Testis (tissue), 3 donors: ENCODE measurements around the gene RSRC2. TPM values are rescaled to one million over a fixed set of nuclear protein-coding genes. Genes with fewer than 3 reads are reported as not detected.
"Not testable (repeated sequence)": the region's sequence is repeated elsewhere in the genome, so short reads cannot be mapped to it uniquely, and the experiment has no call there.

Experiments used
- DNase-seq: peaks from one replicate; pipeline ENCODE4 v3.0.0-alpha.2; 2019
- H3K27ac ChIP-seq, 2 donors: fragments of 200-600 bp; sonication (generic); one replicate each; pipeline ENCODE4 v1.5.1; 2019
- H3K27me3 ChIP-seq: fragments of 200-600 bp; sonication (generic); one replicate; pipeline ENCODE4 v1.5.1; 2019
- H3K36me3 ChIP-seq: fragments of 200-600 bp; sonication (generic); one replicate; pipeline ENCODE4 v1.5.1; 2017; ENCODE audit warnings: low read depth; ENCODE audit errors: missing control alignments
- H3K4me1 ChIP-seq: fragments of 200-600 bp; sonication (generic); one replicate; pipeline ENCODE4 v1.5.1; 2019
- H3K4me3 ChIP-seq, 2 donors: fragments of 200-600 bp; sonication (generic); one replicate each; pipeline ENCODE4 v1.5.1; 2017 to 2019
- H3K9me3 ChIP-seq: fragments of 200-600 bp; sonication (generic); one replicate; pipeline ENCODE4 v1.5.1; 2017
- POLR2A ChIP-seq: fragments of 450-650 bp; IDR thresholded peaks from one replicate; pipeline ENCODE4 v1.6.1; 2017; ENCODE audit warnings: antibody characterized with exemption, mild to moderate bottlenecking, moderate library complexity
- WGBS, 2 donors: methylation state at CpG; one replicate each; pipeline ENCODE4 v1.1.5; 2018; 5-methylcytosine and 5-hydroxymethylcytosine counted together
- intact Hi-C: fragments of 100-400 bp; cut with DNase I; formaldehyde crosslinking; loops from one replicate; pipeline ENCODE4 v1.15.1; 2023; ENCODE audit warnings: low total_unique reads
- polyA plus RNA-seq: library from polyadenylated mRNA; stranded (reverse); fragments of 350-450 nt; fragmentation: Illumina TruSeq; extraction: RNeasy Lipid Tissue Mini Kit (QIAGEN cat#74804); gene quantifications from one replicate; pipeline ENCODE4 v1.2.3, GENCODE V29; 2014; ENCODE audit warnings: low read depth, low replicate concordance; ENCODE audit not compliant: insufficient read depth
- total RNA-seq, 2 donors: library from RNA; depleted of rRNA; stranded (reverse); fragments of >200 nt; gene quantifications; one replicate each; pipeline ENCODE4 v1.2.3, GENCODE V29; 2016
- TF ChIP-seq, protein P1 (sequence below), 3 experiments: fragments of 450-650 bp in 2 of 3; fragments of 200-600 bp in 1 of 3; sonication (generic) in 1 of 3; IDR thresholded peaks; one replicate each; pipeline ENCODE4 v1.5.1; 2016 to 2019; ENCODE audit warnings: antibody characterized with exemption in 3 of 3, mild to moderate bottlenecking in 2 of 3, moderate library complexity in 1 of 3

The RSRC2 gene
- total and polyA plus RNA-seq, 3 donors from 2014 or later: 50.7 to 133 (median 93.1) TPM

DNA sequence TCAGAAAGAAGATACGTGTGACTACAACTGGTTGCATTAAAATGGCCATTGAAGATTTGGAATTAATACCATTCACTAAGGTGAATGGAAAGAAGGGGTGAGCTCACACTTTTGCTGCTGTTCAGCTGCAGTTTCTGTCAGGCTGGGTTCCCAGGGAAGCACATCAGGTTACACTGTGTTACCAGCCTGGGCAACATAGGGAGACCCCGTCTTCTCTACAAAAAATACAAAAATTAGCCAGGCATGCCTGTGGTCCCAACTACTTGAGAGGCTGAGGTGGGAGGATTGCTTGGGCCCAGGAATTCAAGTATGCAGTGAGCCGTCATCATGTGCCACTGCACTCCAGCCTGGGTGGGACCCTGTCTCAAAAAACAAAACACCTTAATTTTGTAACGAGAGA, 13.1 kb downstream of the RSRC2 start:
- intact Hi-C loops: no loop called here
- Histone ChIP-seq H3K27ac (no peak overlapping the region), H3K9me3 (no peaks in the 10 kb centered on the region), H3K4me1 (no peaks in the 10 kb centered on the region), H3K27me3 (no peaks in the 10 kb centered on the region), H3K4me3 (no peak overlapping the region), H3K36me3 (no peaks in the 10 kb centered on the region)
- no peak for DNase-seq
- 91 to 96% methylated on average over 4 of the region's 4 CpGs for WGBS, 2 donors
- TF ChIP-seq POLR2A: no peak
- TF ChIP-seq, protein P1, sequence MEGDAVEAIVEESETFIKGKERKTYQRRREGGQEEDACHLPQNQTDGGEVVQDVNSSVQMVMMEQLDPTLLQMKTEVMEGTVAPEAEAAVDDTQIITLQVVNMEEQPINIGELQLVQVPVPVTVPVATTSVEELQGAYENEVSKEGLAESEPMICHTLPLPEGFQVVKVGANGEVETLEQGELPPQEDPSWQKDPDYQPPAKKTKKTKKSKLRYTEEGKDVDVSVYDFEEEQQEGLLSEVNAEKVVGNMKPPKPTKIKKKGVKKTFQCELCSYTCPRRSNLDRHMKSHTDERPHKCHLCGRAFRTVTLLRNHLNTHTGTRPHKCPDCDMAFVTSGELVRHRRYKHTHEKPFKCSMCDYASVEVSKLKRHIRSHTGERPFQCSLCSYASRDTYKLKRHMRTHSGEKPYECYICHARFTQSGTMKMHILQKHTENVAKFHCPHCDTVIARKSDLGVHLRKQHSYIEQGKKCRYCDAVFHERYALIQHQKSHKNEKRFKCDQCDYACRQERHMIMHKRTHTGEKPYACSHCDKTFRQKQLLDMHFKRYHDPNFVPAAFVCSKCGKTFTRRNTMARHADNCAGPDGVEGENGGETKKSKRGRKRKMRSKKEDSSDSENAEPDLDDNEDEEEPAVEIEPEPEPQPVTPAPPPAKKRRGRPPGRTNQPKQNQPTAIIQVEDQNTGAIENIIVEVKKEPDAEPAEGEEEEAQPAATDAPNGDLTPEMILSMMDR (IDR thresholded peaks at IDR 0.05): no peak

DNA sequence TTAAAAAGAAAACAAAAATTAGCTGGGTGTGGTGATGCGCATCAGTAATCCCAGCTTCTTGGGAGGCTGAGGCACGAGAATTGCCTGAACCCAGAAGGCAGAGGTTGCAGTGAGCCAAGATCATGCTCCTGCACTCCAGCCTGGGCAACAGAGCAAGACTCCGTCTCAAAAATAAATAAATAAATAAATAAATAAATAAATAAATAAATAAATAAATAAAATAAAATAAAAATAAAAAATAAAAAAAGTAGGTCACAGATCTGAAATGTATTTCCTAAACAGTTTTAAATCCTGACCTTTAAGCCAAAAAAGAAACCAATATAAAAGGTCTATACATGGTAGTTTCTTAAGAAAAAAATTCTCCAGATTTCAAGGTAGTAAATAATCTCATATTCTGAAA, 13.7 kb downstream of the RSRC2 start:
- H3K4me1 ChIP-seq, H3K27me3 ChIP-seq, H3K27ac ChIP-seq, H3K4me3 ChIP-seq, H3K36me3 ChIP-seq, DNase-seq, intact Hi-C loops, H3K9me3 ChIP-seq: not testable (repeated sequence)
- 85 to 91% methylated on average over 3 of the region's 3 CpGs for whole genome bisulfite sequencing, 2 donors

DNA sequence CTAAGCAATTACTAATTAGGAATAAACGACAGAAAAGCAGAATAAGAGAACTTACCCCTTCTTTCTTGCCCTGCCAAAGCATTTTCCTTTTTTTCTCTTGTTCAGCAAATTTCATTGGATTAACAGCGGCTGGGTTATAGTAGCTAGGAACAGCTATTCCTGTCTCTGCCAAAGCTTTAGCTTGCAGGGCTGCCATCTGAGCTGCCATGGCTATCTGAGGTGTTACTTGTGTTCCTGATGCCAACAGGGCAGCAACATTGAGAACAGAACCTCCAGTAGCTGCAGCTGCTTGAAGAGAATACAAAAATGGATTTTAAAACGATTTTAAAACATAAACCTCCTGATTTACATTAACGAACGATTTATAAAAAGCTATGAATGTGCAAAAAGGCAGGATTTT, 18.6 kb downstream of the RSRC2 start:
- no peak overlapping the region for H3K27ac ChIP-seq
- no peak for DNase-seq
- H3K4me1 ChIP-seq: no peaks in the 10 kb centered on the region
- no peaks in the 10 kb centered on the region for H3K9me3 ChIP-seq
- TF ChIP-seq POLR2A: no peak
- TF ChIP-seq, protein P1 (IDR thresholded peaks at IDR 0.05): no peak
- H3K36me3 ChIP-seq: no peaks in the 10 kb centered on the region
- WGBS, 2 donors: 90 to 91% methylated on average over 5 of the region's 5 CpGs
- H3K27me3 ChIP-seq: no peaks in the 10 kb centered on the region
- intact Hi-C loops: no loop called here
- H3K4me3 ChIP-seq: no peak overlapping the region

DNA sequence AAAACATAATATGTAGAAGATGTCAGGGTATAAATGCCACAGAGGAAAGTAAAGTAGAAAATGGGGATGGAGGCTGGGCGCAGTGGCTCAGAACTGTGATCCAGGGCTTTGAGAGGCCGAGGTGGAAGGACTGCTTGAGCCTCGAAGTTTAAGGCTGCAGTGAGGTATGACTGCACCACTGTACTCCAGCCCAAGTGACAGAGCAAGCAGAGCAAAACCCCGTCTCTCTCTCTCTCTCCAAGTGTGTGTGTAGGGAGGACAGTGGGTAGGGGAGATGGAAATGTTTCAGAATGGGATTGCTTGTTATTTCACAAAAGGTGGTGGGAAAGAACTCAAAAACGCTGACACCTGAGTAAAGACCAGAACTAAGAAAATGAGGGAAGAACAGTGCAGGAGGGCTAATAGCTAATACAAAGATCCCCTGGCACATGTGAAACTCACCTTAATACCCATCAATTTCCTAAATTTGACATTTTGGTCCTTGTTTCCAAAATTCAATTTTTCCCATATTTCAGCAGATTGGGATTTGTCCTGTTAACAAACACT, 20.3 kb downstream of the RSRC2 start:
- no peaks in the 10 kb centered on the region for H3K27me3 ChIP-seq
- no peak overlapping the region for H3K4me3 ChIP-seq
- intact Hi-C loops: no loop called here
- WGBS, 2 donors: 88 to 89% methylated on average over 5 of the region's 5 CpGs
- H3K9me3 ChIP-seq: no peaks in the 10 kb centered on the region
- H3K27ac ChIP-seq: no peak overlapping the region
- DNase-seq: no peak
- no peaks in the 10 kb centered on the region for H3K4me1 ChIP-seq
- TF ChIP-seq, protein P1 (IDR thresholded peaks at IDR 0.05): no peak
- TF ChIP-seq POLR2A: no peak
- H3K36me3 ChIP-seq: no peaks in the 10 kb centered on the region

DNA sequence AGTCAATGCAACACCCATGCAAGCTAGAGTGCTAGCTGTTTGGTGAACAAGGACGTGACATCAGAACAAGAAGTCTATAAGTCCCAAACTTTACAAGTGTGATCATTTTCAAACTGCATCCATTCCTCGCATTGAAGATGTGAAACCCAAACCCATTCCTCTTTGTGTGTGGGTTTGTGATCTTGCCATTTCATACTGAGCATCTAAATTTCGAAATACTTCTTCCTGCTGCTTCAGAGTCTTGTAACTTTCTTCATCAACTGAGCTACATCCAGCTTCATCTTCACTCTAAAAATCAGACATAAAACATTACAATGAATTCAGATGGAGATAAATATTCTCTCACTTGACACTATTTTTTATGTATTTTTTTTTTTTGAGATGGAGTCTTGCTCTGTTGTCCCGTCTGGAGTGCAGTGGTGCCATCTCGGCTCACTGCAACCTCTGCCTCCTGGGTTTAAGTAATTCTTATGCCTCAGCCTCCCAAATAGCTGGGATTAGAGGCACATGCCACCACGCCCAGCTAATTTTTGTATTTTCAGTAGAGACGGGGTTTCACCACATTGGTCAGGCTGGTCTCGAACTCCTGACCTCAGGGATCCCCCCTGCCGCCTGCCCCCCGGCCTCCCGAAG, 21.2 kb downstream of the RSRC2 start:
- TF ChIP-seq, protein P1 (IDR thresholded peaks at IDR 0.05): no peak
- TF ChIP-seq POLR2A: no peak
- Histone ChIP-seq H3K27ac (no peak overlapping the region), H3K27me3 (no peaks in the 10 kb centered on the region), H3K9me3 (no peaks in the 10 kb centered on the region), H3K4me1 (no peaks in the 10 kb centered on the region), H3K36me3 (no peaks in the 10 kb centered on the region), H3K4me3 (no peak overlapping the region)
- no peak for DNase-seq
- intact Hi-C loops: no loop called here
- 81 to 85% methylated on average over 11 of the region's 11 CpGs for WGBS, 2 donors
